Right cardiac atrium (tissue), 5 donors: ENCODE results near the gene PCSK1. TPM values are rescaled to one million over a fixed set of nuclear protein-coding genes. Genes with fewer than 3 reads are reported as not detected.
A peak's percentile ranks its signal among the peaks of the same experiment; 100 is the strongest.

Experiments
- ATAC-seq, 2 donors: fragments of 200-7000 bp; cut with Tn5 transposase; one replicate each; pipeline versions ENCODE4 v1.8.0 to v1.9.1; 2020; ENCODE audit warnings: moderate library complexity in 2 of 2, mild to moderate bottlenecking in 1 of 2
- DNase-seq, 3 donors: peaks; one replicate each; pipeline ENCODE4 v3.0.0-alpha.2; 2020
- H3K27ac ChIP-seq: one replicate; pipeline ENCODE4 v1.5.1; 2013; ENCODE audit warnings: mild to moderate bottlenecking, low read length, control low read depth, moderate library complexity
- H3K27me3 ChIP-seq: one replicate; pipeline ENCODE4 v1.6.1; 2013; ENCODE audit not compliant: control insufficient read depth, insufficient read depth
- H3K4me1 ChIP-seq: one replicate; pipeline ENCODE4 v1.6.1; 2013; ENCODE audit warnings: low read length; ENCODE audit not compliant: control insufficient read depth, insufficient read depth
- H3K4me3 ChIP-seq: one replicate; pipeline ENCODE4 v1.5.1; 2013; ENCODE audit warnings: low read length, control low read depth
- H3K9me3 ChIP-seq: one replicate; pipeline ENCODE4 v1.6.1; 2013; ENCODE audit warnings: low read length; ENCODE audit not compliant: control insufficient read depth
- WGBS: extraction: QIAGEN DNeasy Blood & Tissue Kit; methylation state at CpG from one replicate; pipeline ENCODE4 v1.1.7; 2013; 5-methylcytosine and 5-hydroxymethylcytosine counted together
- intact Hi-C, 4 donors: fragments of 100-400 bp; cut with DNase I; formaldehyde crosslinking; loops; one replicate each; pipeline versions ENCODE4 v1.11.0 to v1.14.0; 2022 to 2023
- long read RNA-seq, 4 donors: library from polyadenylated mRNA; unstranded; transcript quantifications; one replicate each; pipeline ENCODE4 v2.0.0, GENCODE V29; 2020 to 2021
- polyA plus RNA-seq: library from polyadenylated mRNA; stranded (reverse); fragments of 200-250 nt; gene quantifications from one replicate; pipeline ENCODE4 v1.2.3, GENCODE V29; 2013
- total RNA-seq, 4 donors: library from RNA; stranded (reverse); fragmentation: NEBNext Ultra II Directional; extraction: Animal tissue kit (Norgen Biotek cat#: 25700); gene quantifications; one replicate each; pipeline ENCODE4 v1.2.1, GENCODE V29; 2021
- donor health status: healthy with polysubstance abuse.
- donor health status: DM: no; HTN: yes; CAD: no.
- donor health status: DM: no; HTN: no; CAD: no.
- donor health status: DM: no; HTN: yes; CAD: no; lungs with severe emphysema.
- donor health status: DM: yes; HTN: yes; CAD: no.

The PCSK1 gene
- total RNA-seq (1 to 10 TPM in 2 of 4 donors, under 1 TPM in 2; 0.34 to 1.6 (median 1.0) TPM), polyA plus RNA-seq (0.14 TPM)
- long read RNA-seq, donor 1, full-length matches to known transcripts = 1 of 2 reads
- long read RNA-seq, donor 1, partial matches to known transcripts = 0 of 2 reads
- long read RNA-seq, donor 1, other reads (novel, unspliced or antisense) = 1 of 2 reads
- long read RNA-seq, donor 2 = 0 reads
- long read RNA-seq, donor 3, full-length matches to known transcripts = 1 of 3 reads
- long read RNA-seq, donor 3, partial matches to known transcripts = 2 of 3 reads
- long read RNA-seq, donor 3, other reads (novel, unspliced or antisense) = 0 of 3 reads
- long read RNA-seq, donor 4, partial matches to known transcripts = 0 of 1 reads
- long read RNA-seq, donor 4, other reads (novel, unspliced or antisense) = 1 of 1 reads

- Histone ChIP-seq H3K4me1 (peaks cover 6% of the 10 kb centered on the region), H3K27ac (no peak within 1 kb of the TSS), H3K9me3 (no peaks in the 10 kb centered on the region), H3K4me3 (no peak within 1 kb of the TSS), H3K27me3 (peaks cover 5% of the 10 kb centered on the region)
- ATAC-seq (peak in 1 of 2 donors; percentile 35), DNase-seq (no peak)
- intact Hi-C loops = no loop called here
- WGBS = 2% methylated on average over 19 of the region's 19 CpGs
Observed at GRCh38 chr5:96433066-96433447, at the start of gene PCSK1. TSS of gene PCSK1 (minus strand) at chr5:96433248. CDS start at chr5:96433042, 206 bp downstream.

GRCh38 chr5:96481867-96482266, 48.8 kb upstream of the PCSK1 start:
- intact Hi-C loops = no loop called here
- 24% methylated on average over 1 of the region's 1 CpG for WGBS

GRCh38 chr5:96481009-96481786, 48.1 kb upstream of the PCSK1 start:
- DNase-seq (no peak), ATAC-seq (no peak)
- Histone ChIP-seq H3K9me3 (no peaks in the 10 kb centered on the region), H3K27ac (no peak overlapping the region), H3K27me3 (no peaks in the 10 kb centered on the region), H3K4me3 (no peak overlapping the region), H3K4me1 (no peaks in the 10 kb centered on the region)
- intact Hi-C loops = no loop called here

More at GRCh38 chr5:96481867-96482266, 48.8 kb upstream of the PCSK1 start:
- no peaks in the 10 kb centered on the region for H3K9me3 ChIP-seq
- DNase-seq = no peak
- H3K4me3 ChIP-seq = no peak overlapping the region
- H3K27me3 ChIP-seq = no peaks in the 10 kb centered on the region
- no peak overlapping the region for H3K27ac ChIP-seq
- no peak for ATAC-seq
- H3K4me1 ChIP-seq = no peaks in the 10 kb centered on the region

GRCh38 chr5:96478983-96479382, 45.9 kb upstream of the PCSK1 start:
- no peaks in the 10 kb centered on the region for H3K4me1 ChIP-seq
- H3K9me3 ChIP-seq = no peaks in the 10 kb centered on the region
- intact Hi-C loops = no loop called here
- no peak overlapping the region for H3K4me3 ChIP-seq
- no peaks in the 10 kb centered on the region for H3K27me3 ChIP-seq
- DNase-seq = no peak
- no peak for ATAC-seq
- WGBS = 71% methylated on average over 1 of the region's 1 CpG
- H3K27ac ChIP-seq = no peak overlapping the region

GRCh38 chr5:96476654-96477053, 43.6 kb upstream of the PCSK1 start:
- intact Hi-C loops = no loop called here
- 61% methylated on average over 3 of the region's 3 CpGs for WGBS
- Histone ChIP-seq H3K9me3 (no peaks in the 10 kb centered on the region), H3K27me3 (no peaks in the 10 kb centered on the region), H3K4me1 (peaks cover 3% of the 10 kb centered on the region), H3K27ac (no peak overlapping the region), H3K4me3 (no peak overlapping the region)
- DNase-seq = no peak
- ATAC-seq = no peak

GRCh38 chr5:96474073-96474472, 41.0 kb upstream of the PCSK1 start:
- DNase-seq (peak; percentile 40 to 74 (median 56)), ATAC-seq (peak; percentile 88 to 95)
- Histone ChIP-seq H3K27me3 (no peaks in the 10 kb centered on the region), H3K4me3 (no peak overlapping the region), H3K9me3 (no peaks in the 10 kb centered on the region), H3K27ac (no peak overlapping the region), H3K4me1 (peaks cover 3% of the 10 kb centered on the region)
- intact Hi-C loops = no loop called here
- 51% methylated on average over 4 of the region's 4 CpGs for WGBS

- no peaks in the 10 kb centered on the region for H3K9me3 ChIP-seq
- no peak overlapping the region for H3K4me3 ChIP-seq
- WGBS = 22% methylated on average over 1 of the region's 1 CpG
- peak in 1 of 3 donors; percentile 21 for DNase-seq
- no peaks in the 10 kb centered on the region for H3K27me3 ChIP-seq
- intact Hi-C loops = no loop called here
- no peak for ATAC-seq
- peaks cover 3% of the 10 kb centered on the region for H3K4me1 ChIP-seq
- H3K27ac ChIP-seq = no peak overlapping the region
Observed at GRCh38 chr5:96473155-96473554, 40.1 kb upstream of the PCSK1 start.

GRCh38 chr5:96470785-96471184, 37.7 kb upstream of the PCSK1 start:
- DNase-seq (no peak), ATAC-seq (no peak)
- H3K27ac ChIP-seq = no peak overlapping the region
- no peaks in the 10 kb centered on the region for H3K27me3 ChIP-seq
- H3K4me1 ChIP-seq = peaks cover 3% of the 10 kb centered on the region
- no peaks in the 10 kb centered on the region for H3K9me3 ChIP-seq
- intact Hi-C loops = no loop called here
- WGBS = 48% methylated on average over 1 of the region's 1 CpG
- H3K4me3 ChIP-seq = no peak overlapping the region

GRCh38 chr5:96468956-96469355, 35.9 kb upstream of the PCSK1 start:
- DNase-seq = no peak
- ATAC-seq = no peak
- Histone ChIP-seq H3K4me1 (peaks cover 3% of the 10 kb centered on the region), H3K4me3 (no peak overlapping the region), H3K27me3 (no peaks in the 10 kb centered on the region), H3K9me3 (no peaks in the 10 kb centered on the region), H3K27ac (no peak overlapping the region)
- intact Hi-C loops = no loop called here
- 85% methylated on average over 5 of the region's 5 CpGs for WGBS

- H3K4me3 ChIP-seq = no peak overlapping the region
- intact Hi-C loops = no loop called here
- 84% methylated on average over 2 of the region's 2 CpGs for WGBS
- no peak overlapping the region for H3K27ac ChIP-seq
- DNase-seq (no peak), ATAC-seq (no peak)
- no peaks in the 10 kb centered on the region for H3K27me3 ChIP-seq
- H3K9me3 ChIP-seq = no peaks in the 10 kb centered on the region
- H3K4me1 ChIP-seq = no peaks in the 10 kb centered on the region
Observed at GRCh38 chr5:96463091-96463490, 30.0 kb upstream of the PCSK1 start.

GRCh38 chr5:96459313-96460121, 26.5 kb upstream of the PCSK1 start:
- no peaks in the 10 kb centered on the region for H3K9me3 ChIP-seq
- WGBS = 73% methylated on average over 6 of the region's 6 CpGs
- no peaks in the 10 kb centered on the region for H3K4me1 ChIP-seq
- intact Hi-C loops = no loop called here
- no peak overlapping the region for H3K4me3 ChIP-seq
- ATAC-seq (no peak), DNase-seq (no peak)
- no peaks in the 10 kb centered on the region for H3K27me3 ChIP-seq
- H3K27ac ChIP-seq = no peak overlapping the region
